GM18508 (cell line): Measurements from ENCODE around the gene GRM5.

ENCODE experiments used
- ATAC-seq: cut with Tn5 transposase; IDR thresholded peaks from one replicate; pipeline ENCODE4 v1.9.1; 2021; ENCODE audit warnings: moderate number of reproducible peaks; ENCODE audit not compliant: insufficient read depth, unreplicated experiment

Gene GRM5

DNA sequence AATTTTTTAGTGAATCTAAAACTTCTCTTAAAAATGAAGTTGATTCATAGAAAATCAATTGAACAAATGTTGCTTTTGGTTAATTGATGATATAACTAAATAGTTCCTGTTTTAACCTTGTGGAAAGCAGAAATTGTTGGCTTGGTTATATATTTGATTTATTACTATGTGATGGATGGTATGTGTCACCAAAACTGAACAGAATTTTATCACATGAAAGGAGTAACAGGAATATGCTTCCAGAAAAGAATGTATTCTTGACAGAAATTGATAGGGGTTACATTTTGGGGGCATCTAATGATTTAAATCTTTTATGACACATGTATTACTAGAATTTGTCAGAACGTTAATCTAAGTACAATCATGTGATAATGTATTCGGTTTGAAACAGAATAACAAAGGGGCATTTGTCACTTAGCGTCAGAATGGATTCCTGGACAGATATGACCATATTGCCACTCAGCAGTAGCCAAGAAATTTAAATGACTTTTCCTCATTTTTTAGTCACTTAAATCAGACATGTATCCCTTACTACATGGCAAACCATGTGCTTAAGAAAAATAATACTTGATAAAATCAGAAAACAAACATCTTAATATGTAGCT lies 295.2 kb downstream of the GRM5 start:
- no peak for ATAC-seq

DNA sequence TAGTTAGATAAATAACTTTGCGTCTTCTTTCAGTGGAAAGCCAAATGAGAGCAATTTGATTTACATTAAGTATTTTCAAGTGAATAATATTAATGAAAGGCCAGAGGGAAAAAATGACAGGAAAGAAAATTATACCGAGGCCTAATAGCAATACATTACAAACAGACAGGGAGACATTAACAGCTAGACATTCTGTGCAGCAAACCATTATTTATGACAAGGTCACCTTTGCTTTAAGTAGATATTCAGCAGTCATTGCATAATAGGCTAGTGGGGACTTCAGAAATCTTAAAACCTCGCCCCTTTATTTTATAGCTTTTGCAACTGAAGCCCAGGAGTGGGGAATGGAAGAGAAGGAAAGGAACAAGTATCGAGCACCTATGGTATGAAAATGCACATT lies 321.6 kb downstream of the GRM5 start:
- ATAC-seq, result no peak

DNA sequence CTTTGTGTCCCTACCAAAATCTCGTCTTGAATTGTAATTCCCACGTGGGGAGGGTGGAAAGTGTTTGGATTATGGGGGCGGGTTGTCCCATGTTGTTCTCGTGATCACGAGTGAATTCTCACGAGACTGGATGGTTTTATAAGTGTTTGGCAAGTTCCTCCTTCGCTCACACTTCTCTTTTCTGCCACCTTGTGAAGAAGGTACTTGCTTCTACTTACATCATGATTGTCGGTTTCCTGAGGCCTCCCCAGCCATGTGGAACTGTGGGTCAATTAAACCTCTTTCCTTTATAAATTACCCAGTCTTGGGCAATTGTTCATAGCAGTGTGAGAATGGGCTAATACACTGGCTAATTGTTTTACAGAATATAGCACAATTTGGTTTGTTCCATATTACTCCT lies 326.3 kb downstream of the GRM5 start:
- no peak for ATAC-seq

DNA sequence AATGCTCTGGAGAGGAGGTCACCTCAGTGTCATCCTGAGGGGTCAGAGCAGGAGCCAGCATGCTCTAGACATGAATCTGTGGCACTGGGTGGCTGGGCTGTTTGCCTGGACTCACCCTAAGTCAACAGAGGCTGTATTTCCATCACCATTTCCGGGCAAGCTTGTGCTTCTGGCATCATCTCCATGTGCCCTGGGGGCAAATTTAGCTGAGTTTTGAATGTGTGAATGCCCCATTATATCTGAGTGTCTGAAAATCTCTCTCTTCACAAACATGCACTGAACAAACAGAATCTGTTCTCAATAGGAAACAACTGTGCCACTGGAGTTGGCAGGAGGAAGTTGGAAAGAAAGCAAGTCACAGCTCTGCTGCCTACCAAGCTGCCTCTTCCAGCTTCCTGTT lies 356.2 kb downstream of the GRM5 start:
- no peak for ATAC-seq

DNA sequence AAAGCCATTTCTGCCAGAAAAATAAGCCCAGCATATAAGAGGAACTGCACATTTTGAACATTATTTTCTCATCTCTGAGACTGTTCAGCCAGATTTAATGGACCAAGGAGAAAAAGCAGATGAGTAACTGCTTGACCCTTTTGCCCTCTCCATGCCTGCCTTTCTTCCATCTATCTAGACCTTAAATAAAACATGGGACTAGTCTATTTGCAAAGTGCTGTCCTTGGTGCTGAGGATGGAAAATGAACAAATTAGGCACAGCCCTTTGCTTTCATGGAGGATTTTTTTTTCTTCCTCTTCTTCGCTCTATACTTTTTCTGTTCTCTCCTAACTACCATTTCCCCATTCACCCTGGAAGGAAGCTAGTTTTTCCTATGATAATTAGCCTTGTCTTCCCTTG lies 361.3 kb downstream of the GRM5 start:
- ATAC-seq, result no peak

DNA sequence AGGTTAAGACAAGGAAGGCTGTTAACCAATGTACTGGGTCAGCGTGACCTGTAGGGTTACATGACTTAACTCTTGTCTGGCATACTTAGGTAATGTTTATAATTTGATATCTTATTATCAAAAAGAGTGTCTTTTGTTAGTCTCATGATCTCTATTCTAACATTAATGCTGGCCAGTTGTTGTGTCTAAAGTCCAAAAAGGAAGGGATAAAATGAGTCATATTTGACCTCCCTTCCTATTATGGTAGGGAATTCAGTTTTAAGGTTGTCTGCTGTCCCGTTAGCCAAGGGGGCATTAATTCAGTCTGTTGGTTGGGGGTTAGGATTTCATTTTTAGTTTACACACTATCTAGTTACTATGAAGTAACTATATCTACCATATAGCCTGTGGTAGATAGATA lies 364.0 kb downstream of the GRM5 start:
- no peak for ATAC-seq

DNA sequence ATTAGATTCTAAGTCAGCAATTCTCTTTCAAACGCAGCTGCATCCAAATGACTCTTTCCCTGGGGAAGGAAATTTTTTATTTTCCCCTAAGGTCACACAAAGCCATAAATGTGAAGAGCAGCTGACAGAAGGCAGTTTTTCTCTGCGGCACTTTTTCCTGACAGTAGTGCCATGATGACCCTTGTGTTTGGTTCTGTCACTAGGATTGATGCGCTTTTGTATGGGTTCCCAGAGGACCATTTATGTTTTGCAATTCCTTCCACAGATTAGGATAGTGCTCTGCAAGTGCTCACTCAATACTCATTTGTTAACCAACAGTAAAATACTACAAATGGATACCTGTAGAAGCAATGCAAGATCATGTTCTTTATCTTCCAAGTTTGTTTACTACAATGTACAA lies 368.6 kb downstream of the GRM5 start:
- no peak for ATAC-seq

DNA sequence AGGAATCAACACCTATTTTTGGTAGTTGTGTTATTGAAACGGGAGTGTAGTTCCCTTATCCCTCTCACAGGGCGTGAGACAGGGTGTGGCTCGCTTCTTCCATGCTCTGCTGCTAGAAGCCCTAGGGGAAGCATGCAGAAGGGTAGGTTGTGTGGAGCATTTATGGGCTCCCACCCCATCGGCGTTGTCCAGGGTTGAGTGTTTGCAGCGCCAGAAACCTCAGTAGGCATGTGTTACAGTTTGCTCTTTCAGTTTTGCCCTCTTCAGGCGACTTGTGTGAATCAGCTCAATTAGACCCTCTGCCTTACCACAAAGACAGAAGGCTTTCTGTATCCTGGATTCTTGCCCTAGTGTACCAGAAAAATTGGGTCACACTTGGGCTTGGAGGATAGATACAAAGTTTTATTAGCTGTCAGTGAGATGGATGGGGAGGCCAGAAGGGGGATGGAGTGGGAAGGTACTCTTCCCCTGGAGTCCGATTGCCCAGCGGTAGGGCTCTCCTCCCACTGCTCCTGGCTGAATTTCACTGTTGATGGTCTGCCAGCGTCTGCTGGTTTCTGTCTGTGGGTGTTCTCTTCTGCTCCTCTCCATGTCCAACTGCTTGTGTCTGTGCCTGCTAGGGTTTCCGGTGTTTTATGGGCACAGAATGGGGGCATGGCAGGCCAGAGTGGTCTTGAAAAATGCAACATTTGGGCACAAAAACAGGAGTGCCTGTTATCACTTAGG lies 369.9 kb downstream of the GRM5 start:
- no peak for ATAC-seq

DNA sequence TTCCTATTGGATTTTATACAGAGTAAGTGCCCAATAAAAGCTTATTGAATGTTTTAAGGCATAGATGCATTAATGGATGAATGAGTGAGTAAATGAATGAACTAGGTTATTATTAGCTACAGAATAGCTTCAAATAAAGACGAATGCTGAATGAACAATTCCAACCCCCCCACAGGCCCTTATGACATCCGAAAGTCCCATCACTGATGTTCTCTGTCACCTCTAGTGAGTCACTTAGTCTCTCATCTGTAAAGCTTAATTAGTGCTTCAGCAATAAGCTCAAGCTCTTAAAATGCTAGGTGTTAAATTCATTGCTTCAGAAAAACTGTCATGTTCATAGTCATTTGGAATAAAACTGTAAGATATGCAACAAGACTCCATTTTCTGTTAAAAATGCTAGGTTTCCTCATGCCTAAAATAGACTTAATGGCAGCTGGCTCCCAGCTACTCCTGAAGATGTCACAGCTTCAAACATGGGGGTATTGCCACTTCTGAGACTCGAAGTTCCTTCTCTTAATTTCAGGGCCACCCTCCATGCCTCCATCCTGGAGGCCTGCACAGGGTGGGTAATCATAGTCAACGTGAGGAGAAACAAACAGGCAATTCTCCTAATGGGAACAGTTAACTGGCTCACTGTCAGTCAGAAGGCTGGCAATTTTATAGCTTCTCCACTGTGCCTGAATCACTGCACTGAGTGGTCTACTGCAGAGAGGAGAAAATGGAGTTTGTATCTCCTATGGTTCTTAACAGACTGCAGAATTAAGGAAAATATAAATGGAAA lies 373.3 kb downstream of the GRM5 start:
- ATAC-seq, result no peak

DNA sequence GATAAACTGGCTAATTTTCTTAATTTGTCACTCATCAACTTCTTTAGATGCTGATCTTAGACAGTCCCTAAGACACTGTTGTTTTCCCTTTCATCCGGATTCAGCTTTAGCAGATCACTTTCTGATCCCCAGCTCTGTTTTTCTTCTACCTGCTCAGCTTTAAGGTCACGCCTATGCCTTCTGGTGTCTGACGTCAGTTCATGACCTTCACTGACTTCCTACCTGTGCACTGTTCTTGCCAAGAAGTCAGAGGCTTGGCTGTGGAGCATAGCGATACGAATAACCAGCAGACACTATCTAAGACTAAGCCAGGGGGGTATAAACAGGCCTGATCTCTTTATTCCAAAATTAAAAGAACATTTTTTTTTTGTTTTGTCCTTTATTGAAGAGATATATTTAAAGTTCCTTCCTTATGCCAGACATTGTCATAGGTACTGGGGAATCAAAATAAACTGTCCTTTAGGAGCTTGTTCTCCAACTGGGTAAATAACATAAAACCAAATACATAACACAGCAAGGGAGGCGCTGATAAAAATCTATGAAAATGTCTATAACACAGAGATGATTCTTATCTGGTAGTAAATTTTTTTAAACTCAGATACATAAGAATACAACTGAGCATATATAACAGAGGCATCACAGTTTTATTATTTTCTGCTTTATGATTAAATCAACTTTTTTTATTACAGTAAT lies 376.1 kb downstream of the GRM5 start:
- ATAC-seq, result no peak

DNA sequence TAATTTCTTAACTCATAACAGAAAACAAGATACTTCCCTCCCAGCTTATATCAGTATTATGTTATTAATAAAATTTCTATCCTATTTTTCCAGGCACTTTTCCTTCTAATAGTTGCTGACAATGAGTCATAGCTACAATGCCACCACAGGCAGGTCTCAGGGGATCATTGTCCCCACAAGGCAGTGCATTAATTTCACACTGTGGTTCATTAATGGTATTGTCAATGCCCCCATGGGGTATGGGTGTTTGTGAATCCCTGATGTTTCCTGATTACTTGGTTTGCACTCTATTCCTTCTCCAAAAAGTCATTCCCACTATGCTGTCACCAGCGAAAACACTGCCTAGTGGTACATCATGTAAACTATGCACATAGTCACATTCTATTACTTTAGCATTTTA lies 382.8 kb downstream of the GRM5 start:
- ATAC-seq, result no peak

DNA sequence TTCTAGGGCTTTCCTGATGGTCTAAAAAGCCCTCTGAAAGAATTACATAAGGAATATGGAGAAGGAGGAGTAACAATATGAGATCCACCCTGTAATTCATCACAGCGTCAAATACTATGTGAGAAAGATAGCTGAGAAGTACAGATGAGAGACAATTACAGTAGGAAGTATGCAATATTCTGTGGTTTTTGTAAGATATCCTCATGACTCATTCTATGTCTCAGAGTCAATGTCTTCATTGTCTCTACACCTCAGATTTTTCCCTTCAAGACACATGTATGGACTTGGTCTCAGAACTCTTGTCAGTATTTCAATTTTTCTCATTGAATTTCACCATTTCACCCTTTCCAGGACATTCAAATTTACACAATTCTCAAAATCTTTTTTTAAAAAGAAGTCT lies 385.0 kb downstream of the GRM5 start:
- ATAC-seq, result no peak

DNA sequence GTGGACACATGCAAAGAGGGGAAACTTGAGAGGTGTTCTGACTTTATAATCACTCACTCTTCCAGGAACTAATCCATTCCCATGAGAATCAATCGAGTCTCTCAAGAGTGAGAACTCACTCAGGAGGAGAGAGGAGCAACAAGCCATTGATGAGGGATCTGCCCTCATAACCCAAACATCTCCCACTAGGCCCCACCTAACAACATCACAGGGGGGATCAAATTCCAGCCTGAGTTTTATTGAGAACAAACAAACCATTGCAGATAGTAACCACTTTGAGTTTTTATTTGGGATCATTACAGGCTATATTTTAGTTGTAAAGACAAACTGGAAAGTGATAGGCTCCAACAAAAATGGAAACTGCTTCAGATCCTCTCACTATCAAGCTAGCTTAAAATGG lies 399.4 kb downstream of the GRM5 start:
- ATAC-seq, result no peak

DNA sequence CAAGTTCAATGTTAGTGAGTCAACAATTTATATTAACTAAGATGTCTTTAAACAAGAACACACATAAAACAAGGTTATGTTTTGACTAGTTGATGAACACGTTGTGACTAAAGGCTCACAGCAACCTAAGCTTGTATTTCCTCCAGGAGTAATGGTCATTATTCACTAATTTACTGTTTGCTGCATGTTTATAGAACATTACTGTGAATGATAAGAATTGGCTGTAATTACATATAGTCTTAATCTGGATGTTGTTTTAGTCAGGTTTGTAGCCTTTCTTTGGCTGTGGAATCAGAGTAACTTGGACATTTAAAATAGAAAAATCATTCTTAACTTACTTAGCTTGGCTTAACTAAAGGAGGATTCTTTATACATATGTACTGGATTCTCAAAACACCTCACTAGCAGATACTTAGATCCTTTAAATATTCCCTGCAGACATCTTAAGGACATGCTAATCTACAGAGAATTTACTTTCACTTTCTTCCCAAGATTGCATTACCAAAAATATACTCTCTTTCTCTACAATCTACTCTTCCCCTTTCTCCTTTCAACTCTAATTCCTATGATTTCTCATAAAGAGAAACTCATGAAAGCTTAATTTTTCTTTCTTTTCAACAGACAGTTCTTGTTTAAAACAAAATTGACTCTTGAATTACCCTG lies 408.6 kb downstream of the GRM5 start:
- ATAC-seq, result no peak

DNA sequence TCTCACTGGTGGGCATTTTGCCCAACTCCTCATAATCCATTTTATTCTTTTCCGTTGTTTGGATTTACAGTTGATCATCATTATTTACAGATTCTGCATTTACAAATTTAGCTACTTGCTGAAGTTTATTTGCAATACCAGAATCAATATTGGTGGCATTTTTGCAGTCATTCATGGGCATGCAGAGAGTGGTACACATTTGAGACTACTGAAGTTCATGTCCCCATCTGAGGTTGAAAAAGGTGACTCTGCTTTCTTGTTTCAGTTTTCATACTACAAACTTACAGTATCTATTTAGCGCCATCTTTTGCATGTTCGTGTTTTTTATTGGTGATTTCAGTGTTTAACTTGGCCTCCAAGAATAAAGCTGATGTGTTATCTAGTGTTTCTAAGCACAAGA lies 409.5 kb downstream of the GRM5 start:
- no peak for ATAC-seq

DNA sequence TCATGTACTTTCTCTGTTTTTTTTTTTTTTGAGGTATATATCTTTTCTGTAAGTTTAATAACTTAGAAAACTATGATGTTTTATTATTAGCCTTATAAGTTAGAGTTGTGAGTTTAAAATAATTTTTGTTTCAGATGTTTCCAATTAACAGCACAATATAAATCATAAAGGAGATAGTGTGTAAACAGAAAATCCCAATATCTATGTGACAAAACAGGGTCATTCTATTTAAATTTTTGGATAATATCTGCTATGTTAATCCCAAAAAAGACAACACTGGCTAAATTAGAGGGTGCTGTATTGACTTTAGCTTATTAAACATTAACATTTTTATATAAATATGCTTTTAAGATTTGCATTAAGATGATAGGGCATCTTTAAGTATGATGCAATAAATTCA lies 410.1 kb downstream of the GRM5 start:
- no peak for ATAC-seq

DNA sequence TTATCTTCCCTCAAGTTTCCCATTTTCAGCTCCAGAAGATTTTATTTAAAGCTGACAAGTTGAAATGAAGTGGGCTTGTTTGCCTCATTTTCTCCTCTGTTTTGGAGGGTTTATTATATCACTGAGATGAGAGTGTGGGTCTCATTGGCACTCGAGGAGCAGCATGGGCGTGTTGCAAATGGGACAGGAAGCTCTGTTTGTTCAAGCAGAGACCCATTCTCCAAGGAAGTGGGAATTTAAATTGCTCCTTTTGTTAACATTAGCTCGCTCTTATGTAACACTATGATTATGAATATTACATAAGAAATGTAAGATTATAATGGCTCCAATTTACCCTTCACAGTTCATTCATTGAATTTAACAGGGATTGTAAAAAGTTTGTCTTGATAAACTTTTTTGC lies 410.6 kb downstream of the GRM5 start:
- ATAC-seq, result no peak

DNA sequence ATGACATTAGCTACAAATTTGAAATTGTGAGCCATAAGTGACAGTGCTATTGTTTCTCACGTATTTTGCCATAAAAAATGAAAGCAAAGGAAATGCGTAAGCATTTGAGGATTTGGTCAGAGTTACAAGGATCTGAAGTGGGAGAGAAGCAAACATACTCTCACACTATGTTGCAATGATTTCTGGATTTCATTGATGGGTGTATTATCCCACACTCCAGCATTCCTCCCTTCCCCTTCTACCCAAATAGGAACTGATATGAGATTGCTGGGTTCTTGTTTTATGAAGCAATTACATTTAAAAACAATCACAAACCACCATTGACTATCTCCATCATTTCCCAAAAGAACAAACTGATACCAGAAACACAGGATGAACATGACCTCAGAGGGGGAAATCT lies 414.2 kb downstream of the GRM5 start:
- no peak for ATAC-seq

DNA sequence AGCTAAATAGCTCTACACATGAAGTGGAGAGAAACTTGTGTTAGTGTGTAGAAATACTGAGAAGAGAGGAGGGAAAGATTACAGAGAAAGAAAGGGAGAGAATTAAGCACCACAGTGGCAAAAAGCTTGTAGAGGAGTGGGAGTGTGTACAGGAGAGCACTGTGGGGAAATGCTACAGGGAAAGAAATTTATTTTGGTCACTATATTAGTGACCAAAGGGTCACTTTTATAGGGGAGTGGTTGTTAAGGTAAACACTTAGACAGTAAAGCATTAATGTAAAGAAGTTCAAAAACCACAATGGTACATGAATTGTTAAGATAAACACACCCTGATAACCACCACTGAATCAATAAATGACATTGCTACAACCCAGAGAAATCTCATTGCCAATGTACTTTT lies 421.1 kb downstream of the GRM5 start:
- ATAC-seq, result no peak

DNA sequence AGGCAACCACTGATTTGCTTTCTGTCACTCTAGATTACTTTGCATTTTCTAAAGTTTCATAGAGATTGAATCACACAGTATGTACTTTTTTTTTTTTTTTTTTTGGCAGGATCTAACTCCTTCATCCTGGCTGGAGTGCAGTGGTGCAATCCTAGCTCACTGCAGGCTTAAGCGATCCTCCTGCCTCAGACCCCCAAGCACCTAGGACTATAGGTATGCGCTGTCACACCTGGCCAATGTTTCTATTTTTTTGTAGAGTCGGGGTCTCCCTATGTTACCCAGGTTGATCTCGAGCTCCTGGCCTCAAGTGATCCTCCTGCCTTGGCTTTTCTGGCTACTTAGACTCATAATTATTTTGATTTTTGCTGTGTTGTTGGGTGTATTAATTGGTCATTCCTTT lies 433.6 kb downstream of the GRM5 start:
- no peak for ATAC-seq

DNA sequence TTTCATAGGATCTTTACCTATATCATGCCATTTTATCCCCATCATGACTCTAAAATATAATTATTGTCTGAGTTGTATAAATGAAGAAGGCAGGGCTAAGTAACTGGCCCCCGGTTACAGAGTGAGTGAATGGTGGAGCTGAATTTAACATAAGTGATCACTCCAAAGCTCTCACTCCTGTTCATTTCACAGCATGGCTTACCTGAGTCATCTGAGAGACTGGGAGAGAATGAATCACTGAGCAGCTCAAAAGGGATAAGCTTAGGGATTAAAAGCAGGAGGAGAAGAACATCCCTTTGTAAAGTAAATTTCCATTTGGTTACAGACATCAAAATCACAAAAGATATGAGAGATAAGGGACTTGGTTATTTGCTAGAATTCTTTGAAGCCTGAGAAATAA lies 434.3 kb downstream of the GRM5 start:
- ATAC-seq, result no peak
